AG10803 (cell line): Measurements from ENCODE around the gene RPL39.

Experiments
- DNase-seq: peaks from one replicate; pipeline ENCODE4 v3.0.0; 2010; ENCODE audit warnings: low read depth
- H3K4me3 ChIP-seq: 2 replicates; pipeline ENCODE4 v1.5.1; 2011; ENCODE audit warnings: mild to moderate bottlenecking, low read length, control low read depth
- TF ChIP-seq, protein P1 (sequence below): conservative IDR thresholded peaks from 2 replicates; pipeline ENCODE4 v1.5.1; 2011; ENCODE audit warnings: mild to moderate bottlenecking, low read length, control low read depth, inconsistent platforms

Gene RPL39

DNA sequence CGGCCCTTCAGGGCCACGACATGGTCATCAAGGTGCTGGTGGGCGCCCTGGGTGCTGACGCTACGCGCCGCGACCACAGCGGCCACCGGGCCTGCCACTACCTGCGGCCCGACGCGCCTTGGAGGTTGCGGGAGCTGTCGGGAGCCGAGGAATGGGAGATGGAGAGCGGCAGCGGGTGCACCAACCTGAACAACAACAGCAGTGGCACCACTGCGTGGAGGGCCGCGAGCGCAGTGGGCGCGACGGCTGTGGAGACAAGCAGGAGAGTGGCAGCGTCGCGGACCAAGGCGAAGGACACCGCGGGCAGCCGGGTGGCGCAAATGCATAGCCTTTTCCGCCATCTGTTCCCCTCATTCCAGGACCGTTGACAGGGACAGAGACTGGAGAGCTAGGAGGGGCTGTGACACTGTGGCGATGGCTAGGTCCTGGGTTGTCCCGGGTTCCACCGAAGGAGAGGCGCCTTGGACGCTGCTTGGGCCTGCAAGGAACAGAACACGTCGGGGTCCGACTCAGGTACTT, 32.1 kb downstream of the RPL39 start:
- DNase-seq, result no peak
- TF ChIP-seq, protein P1, sequence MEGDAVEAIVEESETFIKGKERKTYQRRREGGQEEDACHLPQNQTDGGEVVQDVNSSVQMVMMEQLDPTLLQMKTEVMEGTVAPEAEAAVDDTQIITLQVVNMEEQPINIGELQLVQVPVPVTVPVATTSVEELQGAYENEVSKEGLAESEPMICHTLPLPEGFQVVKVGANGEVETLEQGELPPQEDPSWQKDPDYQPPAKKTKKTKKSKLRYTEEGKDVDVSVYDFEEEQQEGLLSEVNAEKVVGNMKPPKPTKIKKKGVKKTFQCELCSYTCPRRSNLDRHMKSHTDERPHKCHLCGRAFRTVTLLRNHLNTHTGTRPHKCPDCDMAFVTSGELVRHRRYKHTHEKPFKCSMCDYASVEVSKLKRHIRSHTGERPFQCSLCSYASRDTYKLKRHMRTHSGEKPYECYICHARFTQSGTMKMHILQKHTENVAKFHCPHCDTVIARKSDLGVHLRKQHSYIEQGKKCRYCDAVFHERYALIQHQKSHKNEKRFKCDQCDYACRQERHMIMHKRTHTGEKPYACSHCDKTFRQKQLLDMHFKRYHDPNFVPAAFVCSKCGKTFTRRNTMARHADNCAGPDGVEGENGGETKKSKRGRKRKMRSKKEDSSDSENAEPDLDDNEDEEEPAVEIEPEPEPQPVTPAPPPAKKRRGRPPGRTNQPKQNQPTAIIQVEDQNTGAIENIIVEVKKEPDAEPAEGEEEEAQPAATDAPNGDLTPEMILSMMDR, result no peak
- H3K4me3 ChIP-seq, result no peak overlapping the region

DNA sequence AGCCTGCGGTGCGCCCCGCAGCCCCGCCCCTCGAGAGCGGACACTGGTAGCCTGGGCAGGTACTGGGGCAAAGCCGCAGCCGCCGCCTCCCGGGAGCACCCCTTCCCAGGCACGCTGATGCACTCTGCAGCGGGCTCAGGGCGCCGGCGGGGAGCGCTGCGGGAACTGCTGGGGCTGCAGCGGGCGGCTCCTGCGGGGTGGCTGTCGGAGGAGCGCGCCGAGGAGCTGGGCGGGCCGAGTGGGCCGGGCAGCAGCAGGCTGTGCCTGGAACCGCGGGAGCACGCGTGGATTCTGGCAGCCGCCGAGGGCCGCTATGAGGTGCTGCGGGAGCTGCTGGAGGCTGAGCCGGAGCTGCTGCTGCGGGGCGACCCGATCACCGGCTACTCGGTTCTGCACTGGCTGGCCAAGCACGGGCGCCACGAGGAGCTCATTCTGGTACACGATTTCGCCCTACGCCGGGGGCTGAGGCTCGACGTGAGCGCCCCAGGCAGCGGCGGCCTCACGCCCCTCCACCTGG, 32.6 kb downstream of the RPL39 start:
- H3K4me3 ChIP-seq, result peak overlapping the region; percentile 51
- DNase-seq, result no peak
- TF ChIP-seq, protein P1, result no peak

DNA sequence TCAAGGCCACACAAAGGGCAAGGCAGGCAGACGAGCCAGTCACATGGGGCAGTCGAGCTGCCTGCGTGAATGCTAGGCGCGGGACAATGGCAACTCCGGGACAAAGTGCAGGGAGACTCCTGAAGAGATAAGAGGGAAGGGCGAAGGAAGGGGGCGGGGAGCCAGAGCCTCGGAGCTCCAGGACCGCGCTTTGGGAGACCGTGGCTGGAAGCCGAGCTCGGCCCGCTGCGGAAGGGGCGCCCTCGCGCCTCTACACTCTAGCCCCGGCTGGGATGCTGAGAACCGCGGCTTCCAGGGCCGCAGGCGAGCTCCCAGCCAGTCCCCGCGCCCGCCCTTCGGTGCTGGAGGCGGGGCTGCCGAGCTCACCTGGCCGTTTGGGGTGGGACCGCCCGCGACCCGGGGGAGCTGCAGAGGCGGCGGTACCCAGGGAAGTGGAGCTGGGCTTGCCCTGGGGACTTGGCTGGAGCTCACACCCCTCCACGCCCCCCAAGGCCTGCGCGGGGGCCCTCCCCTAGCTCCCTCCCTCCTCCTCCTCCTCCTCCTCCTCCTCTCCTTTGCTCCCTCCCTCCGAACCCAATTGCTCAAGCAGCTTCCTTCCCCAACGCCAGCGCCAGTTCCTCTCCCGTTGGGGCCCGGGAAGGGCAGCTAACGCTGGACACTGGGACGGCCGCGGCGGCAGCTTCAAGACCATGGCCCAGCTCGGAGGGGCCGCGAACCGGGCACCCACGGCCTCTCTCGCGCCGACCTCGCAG, 33.3 kb downstream of the RPL39 start, which contains the start of gene SOWAHD:
TSS of gene SOWAHD (plus strand) at position 610 of the 752 bp plus-strand sequence. CDS start at position 690, 80 bp downstream.
- peak within 1 kb of the TSS; percentile 51 for H3K4me3 ChIP-seq
- TF ChIP-seq, protein P1, result no peak
- DNase-seq, result no peak

DNA sequence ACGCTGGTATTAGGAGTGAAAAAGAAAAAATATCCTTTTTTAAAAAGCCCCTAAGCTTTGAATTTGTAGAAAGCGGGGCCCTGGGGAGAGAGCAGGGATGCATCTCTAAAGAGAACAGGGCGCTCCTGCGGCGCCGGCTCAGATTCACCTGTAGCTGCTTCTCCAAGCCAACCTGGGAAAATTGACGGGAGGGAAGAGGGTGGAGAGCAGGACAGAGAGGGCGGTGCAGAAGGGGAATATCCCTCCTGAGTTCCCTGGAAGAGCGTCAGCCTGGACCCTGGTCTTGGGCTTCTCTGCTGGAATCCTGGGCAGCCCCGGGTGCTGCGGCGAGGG, 33.8 kb downstream of the RPL39 start:
- no peak overlapping the region for H3K4me3 ChIP-seq
- no peak for DNase-seq
- TF ChIP-seq, protein P1, result no peak

DNA sequence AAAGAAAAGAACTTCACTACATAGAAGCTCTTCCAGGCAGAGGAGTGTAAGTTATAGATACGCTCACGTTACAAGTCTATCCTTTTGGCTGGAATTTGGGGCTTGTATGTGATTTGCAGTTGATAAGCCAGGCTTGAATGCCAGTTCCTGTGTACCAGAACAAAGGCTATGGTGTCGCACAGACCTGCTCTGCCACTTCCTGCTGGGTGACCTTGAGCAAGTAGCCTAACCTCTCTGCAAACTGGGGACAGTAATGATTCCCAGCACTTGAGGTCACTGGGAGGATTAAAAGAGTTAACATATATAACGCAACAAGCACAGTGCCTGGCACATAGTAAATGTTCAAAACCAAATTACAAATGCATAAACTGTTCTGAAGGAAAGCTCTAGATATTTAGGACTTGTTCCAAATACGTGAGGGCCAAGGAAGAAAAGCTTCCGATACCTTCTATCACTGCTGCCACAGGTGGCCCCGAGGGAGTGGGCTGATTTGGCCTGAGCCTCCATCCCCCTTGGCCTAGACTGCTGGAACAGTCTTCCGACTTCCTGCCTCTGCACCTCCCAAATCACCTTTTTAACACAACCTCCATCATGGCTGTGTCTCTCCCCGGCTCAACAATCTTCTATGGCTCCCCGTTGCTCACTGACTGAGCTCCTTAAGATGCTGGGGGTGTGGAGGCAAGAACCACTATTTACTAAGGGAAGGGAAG, 34.3 kb downstream of the RPL39 start:
- TF ChIP-seq, protein P1, result no peak
- DNase-seq, result no peak
- no peak overlapping the region for H3K4me3 ChIP-seq

DNA sequence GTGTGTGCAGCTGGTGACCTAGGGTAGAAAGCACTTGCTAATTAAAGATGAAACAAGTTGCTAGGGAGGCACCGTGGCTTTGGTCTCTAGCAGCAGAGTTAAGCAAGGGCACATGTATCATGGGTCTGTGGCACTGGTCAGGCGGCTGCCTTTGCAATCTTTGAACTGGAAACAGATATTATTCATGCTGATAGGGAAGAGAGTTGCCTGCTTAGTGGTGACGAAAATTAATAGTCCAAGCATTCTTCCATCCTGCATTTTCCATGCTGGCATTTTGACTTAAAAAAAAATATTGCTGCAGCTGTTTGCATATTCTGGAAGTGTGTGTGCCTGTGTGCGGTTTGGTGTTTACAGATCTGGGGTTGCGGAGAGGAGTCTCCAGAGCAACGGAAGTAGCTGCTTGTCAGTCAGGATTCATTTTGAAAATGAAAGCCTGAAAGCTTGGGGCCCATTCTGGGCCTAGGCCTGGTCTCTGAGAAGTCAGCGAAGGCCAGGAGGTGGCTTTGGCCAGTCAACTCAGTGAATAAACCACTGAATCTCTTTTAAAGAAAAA, 35.4 kb downstream of the RPL39 start:
- TF ChIP-seq, protein P1, result no peak
- no peak overlapping the region for H3K4me3 ChIP-seq
- no peak for DNase-seq
